Endodermal cell (in vitro differentiated cells): ENCODE data around the gene CDKL1. TPM values are rescaled to one million over a fixed set of nuclear protein-coding genes. Genes with fewer than 3 reads are reported as not detected.

Experiments
- DNase-seq: peaks from one replicate; pipeline ENCODE4 v3.0.0-alpha.2; 2017
- H3K27ac ChIP-seq: 2 replicates; pipeline ENCODE4 v1.5.1; 2013; ENCODE audit warnings: mild to moderate bottlenecking, low read depth, low read length, moderate library complexity
- H3K27me3 ChIP-seq: 2 replicates; pipeline ENCODE4 v1.6.1; 2013; ENCODE audit warnings: mild to moderate bottlenecking, low read length, moderate library complexity; ENCODE audit not compliant: insufficient read depth, control insufficient read depth, poor library complexity, severe bottlenecking
- H3K36me3 ChIP-seq: 2 replicates; pipeline ENCODE4 v1.7.0; 2013; ENCODE audit warnings: mild to moderate bottlenecking, low read length, moderate library complexity; ENCODE audit not compliant: control insufficient read depth, insufficient read depth
- H3K4me1 ChIP-seq: one replicate; pipeline ENCODE4 v1.7.0; 2013; ENCODE audit warnings: low read length; ENCODE audit not compliant: control insufficient read depth, insufficient read depth
- H3K4me3 ChIP-seq: 2 replicates; pipeline ENCODE4 v1.5.1; 2013; ENCODE audit warnings: mild to moderate bottlenecking, low read length, moderate library complexity
- H3K9ac ChIP-seq: 2 replicates; pipeline ENCODE4 v1.6.1; 2013; ENCODE audit warnings: mild to moderate bottlenecking, low read length, moderate library complexity; ENCODE audit not compliant: poor library complexity, severe bottlenecking; ENCODE audit errors: extremely low read depth
- H3K9me3 ChIP-seq: 2 replicates; pipeline ENCODE4 v1.6.1; 2013; ENCODE audit warnings: mild to moderate bottlenecking, low read length, moderate library complexity; ENCODE audit not compliant: control insufficient read depth
- H3K27ac Mint-ChIP-seq: 2 replicates; pipeline ENCODE4 v1.8.0; 2020; ENCODE audit warnings: mixed read lengths
- H3K27me3 Mint-ChIP-seq: 2 replicates; pipeline ENCODE4 v1.8.0; 2021; ENCODE audit warnings: mild to moderate bottlenecking, mixed read lengths; ENCODE audit not compliant: insufficient read depth
- H3K36me3 Mint-ChIP-seq: 2 replicates; pipeline ENCODE4 v1.8.0; 2020; ENCODE audit warnings: low read depth, mixed read lengths
- H3K4me1 Mint-ChIP-seq: 2 replicates; pipeline ENCODE4 v1.8.0; 2020; ENCODE audit warnings: mixed read lengths
- H3K4me3 Mint-ChIP-seq: 2 replicates; pipeline ENCODE4 v1.8.0; 2020; ENCODE audit warnings: mild to moderate bottlenecking, moderate library complexity, mixed read lengths
- H3K9me3 Mint-ChIP-seq: 2 replicates; pipeline ENCODE4 v1.8.0; 2020; ENCODE audit warnings: mild to moderate bottlenecking, mixed read lengths
- WGBS, 2 experiments: methylation state at CpG; one replicate each; pipeline versions ENCODE4 v1.1.5 to v1.1.7; 2013; ENCODE audit warnings: missing lambda C conversion rate in 2 of 2, mixed read lengths in 1 of 2; ENCODE audit not compliant: insufficient coverage in 1 of 2, insufficient read length in 1 of 2; 5-methylcytosine and 5-hydroxymethylcytosine counted together
- long read RNA-seq, 4 experiments: library from polyadenylated mRNA in 2 of 4; library from RNA in 1 of 4; library from capped mRNA in 1 of 4; stranded (forward) in 3 of 4; unstranded in 1 of 4; transcript quantifications; one replicate each; pipeline ENCODE4 v2.0.0, GENCODE V29; 2020 to 2021; ENCODE audit warnings: inconsistent platforms in 1 of 4
- polyA plus RNA-seq, 2 experiments: library from polyadenylated mRNA; stranded (reverse); fragments of 50-300 nt; gene quantifications; one replicate each; pipeline ENCODE4 v1.2.3, GENCODE V29; 2013
- total RNA-seq, 2 donors: library from RNA; stranded (reverse); fragmentation: NEBNext Ultra II Directional in 1 of 2; extraction: Animal tissue kit (Norgen Biotek cat#: 25700) in 1 of 2; gene quantifications; 2 replicates in 1 of 2; 3 replicates in 1 of 2; pipeline ENCODE4 v1.2.1, GENCODE V29; 2021
- TF ChIP-seq, protein P1 (sequence below): fragments of 200-600 bp; sonication (generic); conservative IDR thresholded peaks from 2 replicates; pipeline ENCODE4 v1.5.0; 2021; ENCODE audit warnings: antibody characterized with exemption, mild to moderate bottlenecking

Gene CDKL1
- 1 to 10 TPM; 1.5 to 2.6 TPM for total RNA-seq
- polyA plus RNA-seq (2013, experiment 1 of 2), result 0.61 TPM
- 1.4 TPM for polyA plus RNA-seq (2013, experiment 2 of 2)
- long read RNA-seq, experiment 1, result 0 reads
- long read RNA-seq, experiment 2, partial matches to known transcripts, result 0 of 1 reads
- long read RNA-seq, experiment 2, other reads (novel, unspliced or antisense), result 1 of 1 reads
- long read RNA-seq, experiment 3, partial matches to known transcripts, result 0 of 1 reads
- long read RNA-seq, experiment 3, other reads (novel, unspliced or antisense), result 1 of 1 reads
- long read RNA-seq, experiment 4, result 0 reads

GRCh38 chr14:50396631-50397389 lies at the start of gene CDKL1:
TSS of gene CDKL1 (minus strand) at chr14:50396881. CDS start at chr14:50395868, 1,013 bp downstream.
- Histone ChIP-seq H3K9ac (peak within 1 kb of the TSS; percentile 48), H3K4me3 (peak within 1 kb of the TSS; percentile 89), H3K27me3 (peaks cover 14% of the 10 kb centered on the region), H3K27ac (no peak within 1 kb of the TSS), H3K36me3 (no peaks in the 10 kb centered on the region), H3K4me1 (no peaks in the 10 kb centered on the region), H3K9me3 (no peaks in the 10 kb centered on the region)
- H3K36me3 Mint-ChIP-seq, result no peaks in the 10 kb centered on the region
- peak; percentile 90 for DNase-seq
- WGBS, 2 experiments, result 2 to 4% methylated on average over 12 to 77 of the region's 77 CpGs
- peaks cover 40% of the 10 kb centered on the region for H3K27me3 Mint-ChIP-seq
- no peaks in the 10 kb centered on the region for H3K9me3 Mint-ChIP-seq
- TF ChIP-seq, protein P1, sequence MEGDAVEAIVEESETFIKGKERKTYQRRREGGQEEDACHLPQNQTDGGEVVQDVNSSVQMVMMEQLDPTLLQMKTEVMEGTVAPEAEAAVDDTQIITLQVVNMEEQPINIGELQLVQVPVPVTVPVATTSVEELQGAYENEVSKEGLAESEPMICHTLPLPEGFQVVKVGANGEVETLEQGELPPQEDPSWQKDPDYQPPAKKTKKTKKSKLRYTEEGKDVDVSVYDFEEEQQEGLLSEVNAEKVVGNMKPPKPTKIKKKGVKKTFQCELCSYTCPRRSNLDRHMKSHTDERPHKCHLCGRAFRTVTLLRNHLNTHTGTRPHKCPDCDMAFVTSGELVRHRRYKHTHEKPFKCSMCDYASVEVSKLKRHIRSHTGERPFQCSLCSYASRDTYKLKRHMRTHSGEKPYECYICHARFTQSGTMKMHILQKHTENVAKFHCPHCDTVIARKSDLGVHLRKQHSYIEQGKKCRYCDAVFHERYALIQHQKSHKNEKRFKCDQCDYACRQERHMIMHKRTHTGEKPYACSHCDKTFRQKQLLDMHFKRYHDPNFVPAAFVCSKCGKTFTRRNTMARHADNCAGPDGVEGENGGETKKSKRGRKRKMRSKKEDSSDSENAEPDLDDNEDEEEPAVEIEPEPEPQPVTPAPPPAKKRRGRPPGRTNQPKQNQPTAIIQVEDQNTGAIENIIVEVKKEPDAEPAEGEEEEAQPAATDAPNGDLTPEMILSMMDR, result no peak
- H3K4me3 Mint-ChIP-seq, result peak within 1 kb of the TSS; percentile 64
- H3K4me1 Mint-ChIP-seq, result peaks cover 17% of the 10 kb centered on the region
- peak within 1 kb of the TSS; percentile 77 for H3K27ac Mint-ChIP-seq

DNA sequence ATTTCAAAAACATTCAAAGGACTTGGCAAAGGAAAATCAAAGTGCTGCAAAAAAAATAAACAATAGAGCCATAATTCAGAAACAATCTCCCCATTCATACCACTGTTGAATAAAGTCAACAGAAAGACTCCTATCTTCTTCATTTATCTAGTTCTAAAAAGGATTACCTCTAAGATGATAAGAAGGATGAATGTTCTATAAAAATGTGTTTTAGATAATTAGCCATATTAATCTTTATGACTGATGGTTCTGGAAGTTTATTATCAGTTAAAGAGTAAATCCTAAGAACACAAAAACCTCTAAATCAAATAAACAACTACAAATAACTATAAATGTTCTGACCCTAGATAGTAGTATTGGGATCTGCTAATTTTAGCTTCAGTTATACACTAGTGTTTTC lies 37.8 kb upstream of the CDKL1 start:
- H3K9me3 ChIP-seq, result peaks cover 22% of the 10 kb centered on the region
- peaks cover 63% of the 10 kb centered on the region for H3K36me3 Mint-ChIP-seq

GRCh38 chr14:50432131-50432530 lies 35.5 kb upstream of the CDKL1 start:
- WGBS, 2 experiments, result 100% methylated on average over 1 of the region's 1 CpG; no CpG with 5 or more reads in 1 of the 2 experiments
- TF ChIP-seq, protein P1, result no peak
- Mint-ChIP-seq H3K4me1 (peaks cover 8% of the 10 kb centered on the region), H3K4me3 (no peak overlapping the region), H3K27ac (peak overlapping the region; percentile 58), H3K27me3 (no peaks in the 10 kb centered on the region), H3K9me3 (peaks cover 10% of the 10 kb centered on the region), H3K36me3 (peaks cover 50% of the 10 kb centered on the region)
- Histone ChIP-seq H3K36me3 (peaks cover 48% of the 10 kb centered on the region), H3K4me3 (no peak overlapping the region), H3K27ac (no peak overlapping the region), H3K9ac (no peak overlapping the region), H3K4me1 (no peaks in the 10 kb centered on the region), H3K27me3 (no peaks in the 10 kb centered on the region), H3K9me3 (peaks cover 14% of the 10 kb centered on the region)
- no peak for DNase-seq

More for the DNA sequence above, 37.8 kb upstream of the CDKL1 start:
- H3K27ac ChIP-seq, result no peak overlapping the region
- peak overlapping the region; percentile 8 for H3K27ac Mint-ChIP-seq
- H3K27me3 Mint-ChIP-seq, result no peaks in the 10 kb centered on the region
- peaks cover 15% of the 10 kb centered on the region for H3K9me3 Mint-ChIP-seq
- H3K9ac ChIP-seq, result no peak overlapping the region
- no peaks in the 10 kb centered on the region for H3K4me1 ChIP-seq
- H3K36me3 ChIP-seq, result peaks cover 50% of the 10 kb centered on the region
- no peak overlapping the region for H3K4me3 ChIP-seq
- TF ChIP-seq, protein P1, result no peak
- no peaks in the 10 kb centered on the region for H3K27me3 ChIP-seq
- no peak overlapping the region for H3K4me3 Mint-ChIP-seq
- DNase-seq, result no peak
- H3K4me1 Mint-ChIP-seq, result peaks cover 8% of the 10 kb centered on the region
